ENCODE data around the gene SPEM1. TPM values are rescaled to one million over a fixed set of nuclear protein-coding genes. Genes with fewer than 3 reads are reported as not detected.

Gene SPEM1
- total and polyA plus RNA-seq, 9 donors, result not detected

DNA sequence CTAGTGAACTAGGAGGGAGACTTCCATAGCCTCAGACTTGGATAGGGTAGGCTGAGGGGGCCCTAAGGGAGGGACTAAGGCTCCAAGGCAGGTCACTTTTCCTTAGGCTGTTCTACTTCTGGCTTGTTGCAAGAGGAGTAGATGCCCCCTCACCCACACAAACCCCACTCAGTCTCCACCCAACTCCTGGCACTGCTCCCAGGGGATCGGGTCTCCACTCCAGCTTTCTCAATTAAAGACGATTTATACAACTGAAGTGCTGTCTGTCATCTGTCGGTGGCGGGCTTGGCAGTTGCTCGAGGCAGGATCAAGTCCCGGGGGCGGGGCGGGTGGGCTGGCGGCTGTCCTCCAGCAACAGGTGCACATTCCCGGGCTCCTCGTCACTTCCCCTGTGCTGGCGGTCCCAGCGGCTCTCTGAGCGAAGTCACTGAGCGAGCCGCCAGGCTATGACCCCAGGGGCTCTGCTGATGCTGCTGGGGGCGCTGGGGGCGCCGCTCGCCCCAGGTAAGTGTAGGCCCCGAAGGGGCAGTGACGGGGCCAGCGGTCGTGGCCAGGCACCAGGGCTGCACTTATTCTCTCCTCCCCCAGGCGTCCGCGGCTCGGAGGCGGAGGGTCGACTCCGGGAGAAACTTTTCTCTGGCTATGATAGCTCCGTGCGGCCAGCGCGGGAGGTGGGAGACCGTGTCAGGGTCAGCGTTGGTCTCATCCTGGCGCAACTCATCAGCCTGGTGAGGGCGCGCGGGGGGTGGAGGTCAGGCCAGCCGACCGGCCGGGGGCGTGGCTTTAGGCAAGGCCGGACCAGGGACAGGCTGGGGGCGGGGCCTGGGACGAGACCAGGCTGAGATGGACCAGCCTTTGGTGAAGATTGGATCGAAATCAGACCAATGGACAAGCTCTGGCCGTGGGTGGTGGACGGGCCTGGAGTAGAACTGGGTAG, 24.8 kb downstream of the SPEM1 start, which contains the start of gene CHRNB1:
CHRNB1 (plus strand) TSS at position 380 of the 937 bp plus-strand sequence; CDS start at position 447, 67 bp downstream.
- peak in 4 of 5 donors; percentile 32 to 73 (median 57) for DNase-seq
- WGBS, 3 donors, result 7 to 9% (median 7%) methylated on average over 44 to 51 of the region's 51 CpGs
- H3K4me3 ChIP-seq, result no peak within 1 kb of the TSS

GRCh38 chr17:7445619-7445968, 25.5 kb downstream of the SPEM1 start:
- H3K4me1 ChIP-seq (ENCODE audit: insufficient read depth), result no peaks in the 10 kb centered on the region
- intact Hi-C loops (cut with DNase I), result no loop called here
- no peaks in the 10 kb centered on the region for H3K9me3 ChIP-seq
- no peaks in the 10 kb centered on the region for H3K27me3 ChIP-seq
- TF ChIP-seq EP300 (IDR thresholded peaks at IDR 0.05) (no peak), POLR2A (IDR thresholded peaks at IDR 0.05) (no peak), CTCF (IDR thresholded peaks at IDR 0.05) (no peak)
- no peak overlapping the region for H3K4me3 ChIP-seq
- no peak overlapping the region for H3K27ac ChIP-seq
- no peak for DNase-seq
- 8 to 9% (median 8%) methylated on average over 16 of the region's 16 CpGs for WGBS, 3 donors
- no peaks in the 10 kb centered on the region for H3K36me3 ChIP-seq

More for the DNA sequence above, 24.8 kb downstream of the SPEM1 start, which contains the start of gene CHRNB1:
- intact Hi-C loops (cut with DNase I), result loop anchor here in 3 of 4 donors (5.0 kb wide), 1 partner anchor 32 kb away; the partner anchor contains the start of gene ZBTB4 (in 3 of the 3)
- H3K9me3 ChIP-seq, result no peaks in the 10 kb centered on the region
- no peaks in the 10 kb centered on the region for H3K27me3 ChIP-seq
- no peaks in the 10 kb centered on the region for H3K36me3 ChIP-seq
- peaks cover 2% of the 10 kb centered on the region for H3K4me1 ChIP-seq (ENCODE audit: insufficient read depth)
- no peak for TF ChIP-seq EP300 (IDR thresholded peaks at IDR 0.05)
- TF ChIP-seq CTCF (IDR thresholded peaks at IDR 0.05), result no peak
- TF ChIP-seq POLR2A (IDR thresholded peaks at IDR 0.05), result no peak
- no peak within 1 kb of the TSS for H3K27ac ChIP-seq

- Histone ChIP-seq H3K36me3 (no peaks in the 10 kb centered on the region), H3K27ac (no peak overlapping the region), H3K4me1 (ENCODE audit: insufficient read depth) (no peaks in the 10 kb centered on the region), H3K4me3 (no peak overlapping the region), H3K9me3 (no peaks in the 10 kb centered on the region), H3K27me3 (no peaks in the 10 kb centered on the region)
- no peak for TF ChIP-seq POLR2A (IDR thresholded peaks at IDR 0.05)
- TF ChIP-seq CTCF (IDR thresholded peaks at IDR 0.05), result no peak
- no peak for TF ChIP-seq EP300 (IDR thresholded peaks at IDR 0.05)
- 88 to 92% (median 90%) methylated on average over 7 of the region's 7 CpGs for WGBS, 3 donors
- no peak for DNase-seq
- intact Hi-C loops (cut with DNase I), result no loop called here
Observed at GRCh38 chr17:7448461-7448860, 28.3 kb downstream of the SPEM1 start.

DNA sequence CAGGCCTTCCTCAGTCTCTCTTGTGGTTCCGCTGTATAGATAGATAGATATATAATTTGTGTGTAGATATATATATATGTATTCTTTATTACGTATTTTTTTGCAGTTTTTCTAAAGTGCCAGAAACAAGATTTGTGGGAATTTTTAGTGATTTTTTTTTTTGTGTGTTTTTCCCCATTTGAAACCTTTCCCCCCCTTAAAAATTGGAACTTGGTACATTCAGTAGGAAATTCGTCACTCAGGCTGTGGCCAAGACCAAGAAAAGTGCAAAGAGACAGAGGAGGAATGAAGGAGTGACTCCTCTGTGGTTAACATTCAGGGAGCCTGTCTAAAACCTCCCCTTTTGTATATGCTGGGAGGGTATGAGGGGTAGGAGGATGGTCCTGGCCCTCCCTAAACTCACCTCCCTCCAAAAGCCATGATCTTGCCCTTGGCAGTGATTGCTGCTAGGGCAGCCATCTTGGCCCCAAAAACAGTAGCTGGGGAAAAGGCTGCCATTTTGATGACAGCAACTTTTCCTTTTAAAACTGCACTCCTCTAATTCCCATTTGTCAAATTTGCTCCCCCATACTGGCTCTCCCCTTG, 39.9 kb downstream of the SPEM1 start:
- Histone ChIP-seq H3K36me3 (no peaks in the 10 kb centered on the region), H3K4me3 (no peak overlapping the region), H3K27ac (no peak overlapping the region), H3K4me1 (ENCODE audit: insufficient read depth) (peaks cover 2% of the 10 kb centered on the region), H3K9me3 (no peaks in the 10 kb centered on the region), H3K27me3 (no peaks in the 10 kb centered on the region)
- intact Hi-C loops (cut with DNase I), result loop anchor here in 1 of 4 donors (1.0 kb wide), 1 partner anchor 21 kb away; the partner anchor contains the start of gene FGF11
- WGBS, 3 donors, result 67 to 71% (median 71%) methylated on average over 3 of the region's 3 CpGs
- DNase-seq, result no peak
- TF ChIP-seq EP300 (IDR thresholded peaks at IDR 0.05) (no peak), POLR2A (IDR thresholded peaks at IDR 0.05) (no peak), CTCF (IDR thresholded peaks at IDR 0.05) (no peak)
